Thyroid gland (tissue), 4 donors: ENCODE measurements around the gene ABCF1. TPM values are rescaled to one million over a fixed set of nuclear protein-coding genes. Genes with fewer than 3 reads are reported as not detected.
"Not testable (repeated sequence)": the region's sequence is repeated elsewhere in the genome, so short reads cannot be mapped to it uniquely, and the experiment has no call there.

Experiments used
- DNase-seq, 2 donors: peaks; one replicate each; pipeline ENCODE4 v3.0.0-alpha.2; 2019
- H3K27ac ChIP-seq, 3 donors: fragments of 200-600 bp; sonication (generic); 1 replicate in 2 of 3; 2 replicates in 1 of 3; pipeline ENCODE4 v1.5.1; 2016 to 2019; ENCODE audit warnings: mild to moderate bottlenecking in 1 of 3, moderate library complexity in 1 of 3
- H3K27me3 ChIP-seq: fragments of 200-600 bp; sonication (generic); one replicate; pipeline ENCODE4 v1.5.1; 2019
- H3K36me3 ChIP-seq, 2 donors: fragments of 200-600 bp; sonication (generic); one replicate each; pipeline ENCODE4 v1.5.1; 2016 to 2019
- H3K4me1 ChIP-seq, 2 donors: fragments of 200-600 bp; sonication (generic); one replicate each; pipeline ENCODE4 v1.5.1; 2017 to 2019
- H3K4me3 ChIP-seq, 3 donors: fragments of 200-600 bp; sonication (generic); replicated peaks in 1 of 3; 1 replicate in 2 of 3; 2 replicates in 1 of 3; pipeline ENCODE4 v1.5.1; 2016; ENCODE audit warnings: mild to moderate bottlenecking in 1 of 3
- H3K9me3 ChIP-seq: fragments of 200-600 bp; sonication (generic); one replicate; pipeline ENCODE4 v1.5.1; 2017
- CTCF ChIP-seq, 6 experiments: fragments of 200-600 bp in 3 of 6; fragments of 450-650 bp in 3 of 6; sonication (generic) in 3 of 6; IDR thresholded peaks; one replicate each; pipeline ENCODE4 v1.5.1; 2016 to 2019; ENCODE audit warnings: antibody characterized with exemption in 6 of 6, mild to moderate bottlenecking in 2 of 6, inconsistent platforms in 1 of 6, moderate library complexity in 1 of 6
- POLR2A ChIP-seq, 2 donors: fragments of 450-650 bp; IDR thresholded peaks; one replicate each; pipeline ENCODE4 v1.6.1; 2017; ENCODE audit warnings: antibody characterized with exemption in 2 of 2, mild to moderate bottlenecking in 2 of 2, moderate library complexity in 1 of 2
- WGBS, 2 donors: methylation state at CpG; one replicate each; pipeline ENCODE4 v1.1.5; 2017; 5-methylcytosine and 5-hydroxymethylcytosine counted together
- intact Hi-C: fragments of 100-400 bp; cut with DNase I; formaldehyde crosslinking; loops from one replicate; pipeline ENCODE4 v1.15.1; 2023
- total RNA-seq, 4 donors: library from RNA; depleted of rRNA; stranded (reverse); fragments of >200 nt; gene quantifications; one replicate each; pipeline ENCODE4 v1.2.3, GENCODE V29; 2016

Gene ABCF1
- total RNA-seq, 4 donors from 2014 or later = 41.4 to 47.1 (median 43.5) TPM

- Histone ChIP-seq H3K27ac (peak overlapping the region in 1 of 3 donors; percentile 73), H3K4me1 (peaks cover 6 to 7% of the 10 kb centered on the region in 2 donors), H3K36me3 (peaks cover 29 to 50% of the 10 kb centered on the region in 2 donors), H3K4me3 (no peak overlapping the region), H3K27me3 (no peaks in the 10 kb centered on the region), H3K9me3 (no peaks in the 10 kb centered on the region)
- no peak for DNase-seq
- 93 to 96% methylated on average over 1 of the region's 1 CpG for WGBS, 2 donors
- intact Hi-C loops = no loop called here
- TF ChIP-seq POLR2A (IDR thresholded peaks at IDR 0.05) (no peak), CTCF (IDR thresholded peaks at IDR 0.05) (no peak)
Measured at GRCh38 chr6:30592287-30592686, 21.0 kb downstream of the ABCF1 start.

- H3K4me1 ChIP-seq, H3K4me3 ChIP-seq, H3K27me3 ChIP-seq, H3K9me3 ChIP-seq, intact Hi-C loops: not testable (repeated sequence)
- peak; percentile 81 to 89 for DNase-seq
- TF ChIP-seq CTCF (IDR thresholded peaks at IDR 0.05) = peak; percentile 71 to 86 (median 76)
- H3K27ac ChIP-seq = peak overlapping the region in 1 of 3 donors; percentile 17
- WGBS, 2 donors = 70 to 72% methylated on average over 15 of the region's 15 CpGs
- peaks cover 15 to 31% of the 10 kb centered on the region in 2 donors for H3K36me3 ChIP-seq
Measured at GRCh38 chr6:30597315-30598144, 26.3 kb downstream of the ABCF1 start.

GRCh38 chr6:30598912-30599624, 27.8 kb downstream of the ABCF1 start:
- Histone ChIP-seq H3K27ac (no peak overlapping the region), H3K4me1 (peaks cover 4 to 9% of the 10 kb centered on the region in 2 donors), H3K27me3 (no peaks in the 10 kb centered on the region), H3K9me3 (no peaks in the 10 kb centered on the region), H3K36me3 (peaks cover 31 to 44% of the 10 kb centered on the region in 2 donors), H3K4me3 (no peak overlapping the region)
- DNase-seq = no peak
- intact Hi-C loops = no loop called here
- WGBS, 2 donors = 79 to 84% methylated on average over 11 to 12 of the region's 12 CpGs
- no peak for TF ChIP-seq POLR2A (IDR thresholded peaks at IDR 0.05)
- TF ChIP-seq CTCF (IDR thresholded peaks at IDR 0.05) = no peak

- TF ChIP-seq CTCF (IDR thresholded peaks at IDR 0.05) = no peak
- no peak for TF ChIP-seq POLR2A (IDR thresholded peaks at IDR 0.05)
- Histone ChIP-seq H3K4me1 (peaks cover 4 to 9% of the 10 kb centered on the region in 2 donors), H3K36me3 (peaks cover 38 to 46% of the 10 kb centered on the region in 2 donors), H3K27me3 (no peaks in the 10 kb centered on the region), H3K27ac (no peak overlapping the region), H3K9me3 (no peaks in the 10 kb centered on the region), H3K4me3 (no peak overlapping the region)
- WGBS, 2 donors = 86 to 88% methylated on average over 13 of the region's 13 CpGs
- intact Hi-C loops = no loop called here
- DNase-seq = no peak
Measured at GRCh38 chr6:30599625-30600324, 28.5 kb downstream of the ABCF1 start.
